H7 (cell line): Measurements from ENCODE around the gene PLA2G4E. TPM values are rescaled to one million over a fixed set of nuclear protein-coding genes. Genes with fewer than 3 reads are reported as not detected.
A peak's percentile ranks its signal among the peaks of the same experiment; 100 is the strongest.

Experiments used
- DNase-seq: peaks from one replicate; pipeline ENCODE4 v3.0.0; 2012
- H3K27me3 ChIP-seq: 2 replicates; pipeline ENCODE4 v1.6.0; 2011; ENCODE audit warnings: mild to moderate bottlenecking, low read length; ENCODE audit not compliant: control insufficient read depth, insufficient read depth
- H3K36me3 ChIP-seq: replicated peaks from 2 replicates; pipeline ENCODE4 v1.5.1; 2011; ENCODE audit warnings: low read length; ENCODE audit not compliant: control insufficient read depth, insufficient read depth
- H3K4me3 ChIP-seq: 2 replicates; pipeline ENCODE4 v1.5.1; 2011; ENCODE audit warnings: low read depth, mild to moderate bottlenecking, control low read depth, low read length, moderate library complexity; ENCODE audit not compliant: insufficient read depth
- total RNA-seq: library from RNA; depleted of rRNA; stranded (reverse); fragments of >200 nt; shearing (Covaris generic); gene quantifications from 2 replicates; pipeline ENCODE4 v1.2.3, GENCODE V29; 2014

Gene PLA2G4E
- total RNA-seq, 1 experiment from 2014 or later: not detected

DNA sequence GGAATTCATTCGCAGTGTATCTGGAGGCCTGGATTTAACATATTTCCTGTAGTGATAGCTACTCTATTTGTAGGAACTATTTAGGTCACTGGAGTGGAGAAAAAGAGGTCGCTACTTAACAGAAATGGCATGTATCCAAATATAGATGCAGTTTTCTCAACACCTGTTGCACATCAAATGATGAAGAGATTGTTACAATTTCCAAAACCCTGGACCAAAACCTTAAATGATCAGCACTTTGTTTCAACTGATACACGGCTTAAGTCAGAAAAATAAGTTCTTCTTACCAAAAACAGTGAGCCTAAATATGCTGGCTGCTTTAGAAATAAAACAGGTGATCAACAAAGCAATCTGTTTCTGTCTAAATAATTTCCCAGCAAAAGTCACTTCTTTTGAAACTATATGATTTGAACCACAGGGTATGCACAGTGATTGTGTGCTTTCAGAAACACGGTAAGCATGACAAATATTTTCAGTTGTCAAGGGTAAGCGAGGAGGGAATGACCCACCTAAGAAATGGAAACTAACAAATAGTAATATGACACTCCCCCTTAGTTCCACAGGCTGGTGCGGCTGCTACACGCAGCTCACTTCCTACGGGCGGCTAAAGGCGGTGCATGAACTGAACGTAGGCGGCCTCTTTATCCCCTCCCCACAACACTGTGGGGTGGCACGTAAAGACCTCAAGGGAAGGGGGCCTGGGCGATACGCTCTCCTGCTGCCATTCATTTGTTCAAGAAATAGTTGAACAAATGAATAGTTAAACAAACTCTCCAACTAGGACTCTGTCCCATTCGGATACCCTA lies 49.5 kb downstream of the PLA2G4E start:
- peak; percentile 78 for DNase-seq
- Histone ChIP-seq H3K27me3 (no peaks in the 10 kb centered on the region), H3K4me3 (peak overlapping the region; percentile 99), H3K36me3 (no peaks in the 10 kb centered on the region)

DNA sequence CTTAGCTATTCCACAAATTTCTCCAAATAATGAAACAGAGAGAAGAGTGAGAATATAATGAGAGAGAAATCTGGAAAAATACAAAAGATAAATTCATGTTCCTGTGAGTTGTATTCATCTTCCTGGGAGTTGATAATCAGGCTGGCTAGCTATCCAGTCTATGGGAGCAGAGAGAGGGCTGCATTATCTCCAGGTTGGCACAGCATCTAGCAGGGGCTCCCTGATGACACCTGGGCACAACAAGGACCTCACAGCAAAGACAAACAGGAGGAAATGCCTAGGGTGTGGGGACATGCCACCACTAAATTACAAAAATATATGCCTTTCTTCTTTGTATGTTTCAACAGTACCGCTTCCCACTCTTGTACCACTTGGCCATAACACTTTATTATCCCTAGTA lies 50.4 kb downstream of the PLA2G4E start:
- no peak for DNase-seq
- Histone ChIP-seq H3K27me3 (no peaks in the 10 kb centered on the region), H3K36me3 (no peaks in the 10 kb centered on the region), H3K4me3 (no peak overlapping the region)

GRCh38 chr15:41969851-41970431 lies 50.9 kb downstream of the PLA2G4E start:
- H3K27me3 ChIP-seq: no peaks in the 10 kb centered on the region
- H3K4me3 ChIP-seq: no peak overlapping the region
- DNase-seq: no peak
- no peaks in the 10 kb centered on the region for H3K36me3 ChIP-seq

- no peak for DNase-seq
- Histone ChIP-seq H3K36me3 (no peaks in the 10 kb centered on the region), H3K27me3 (no peaks in the 10 kb centered on the region), H3K4me3 (no peak overlapping the region)
These were observed 52.1 kb downstream of the PLA2G4E start for GRCh38 chr15:41968701-41969100.

DNA sequence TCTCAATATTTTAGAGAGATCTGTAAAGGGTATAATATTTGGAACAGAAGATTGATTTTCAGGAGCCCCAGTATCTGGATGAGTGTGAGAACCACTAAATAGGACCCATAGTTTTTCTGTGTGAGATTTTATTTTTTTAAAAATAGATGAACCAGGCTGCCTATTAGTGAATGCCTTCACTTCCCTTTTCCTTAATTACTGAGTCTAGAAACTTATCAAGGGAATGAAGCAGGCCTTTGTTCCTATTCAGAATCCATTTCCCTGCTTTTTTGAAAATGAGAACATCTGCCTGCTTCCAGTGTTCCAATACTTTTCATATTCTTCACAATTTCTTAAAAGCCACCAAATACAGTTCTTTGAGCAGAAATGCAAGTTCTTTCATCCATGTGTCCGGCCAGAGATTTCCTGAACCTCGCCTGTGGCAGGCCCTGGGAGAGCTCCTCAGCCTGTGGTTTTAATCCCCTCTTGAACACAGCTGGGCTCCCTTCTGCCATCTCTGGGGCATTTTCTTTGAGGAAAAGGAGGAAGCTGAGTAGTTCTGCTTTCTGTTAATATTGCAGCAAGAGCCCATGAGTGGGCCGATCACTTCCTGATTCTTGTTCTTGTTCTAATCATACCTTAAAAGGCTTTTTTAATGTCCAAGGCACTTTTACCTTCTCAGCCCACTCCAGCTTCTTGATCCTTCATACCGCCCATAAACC lies 53.2 kb downstream of the PLA2G4E start:
- Histone ChIP-seq H3K4me3 (no peak overlapping the region), H3K27me3 (no peaks in the 10 kb centered on the region), H3K36me3 (no peaks in the 10 kb centered on the region)
- DNase-seq: no peak

DNA sequence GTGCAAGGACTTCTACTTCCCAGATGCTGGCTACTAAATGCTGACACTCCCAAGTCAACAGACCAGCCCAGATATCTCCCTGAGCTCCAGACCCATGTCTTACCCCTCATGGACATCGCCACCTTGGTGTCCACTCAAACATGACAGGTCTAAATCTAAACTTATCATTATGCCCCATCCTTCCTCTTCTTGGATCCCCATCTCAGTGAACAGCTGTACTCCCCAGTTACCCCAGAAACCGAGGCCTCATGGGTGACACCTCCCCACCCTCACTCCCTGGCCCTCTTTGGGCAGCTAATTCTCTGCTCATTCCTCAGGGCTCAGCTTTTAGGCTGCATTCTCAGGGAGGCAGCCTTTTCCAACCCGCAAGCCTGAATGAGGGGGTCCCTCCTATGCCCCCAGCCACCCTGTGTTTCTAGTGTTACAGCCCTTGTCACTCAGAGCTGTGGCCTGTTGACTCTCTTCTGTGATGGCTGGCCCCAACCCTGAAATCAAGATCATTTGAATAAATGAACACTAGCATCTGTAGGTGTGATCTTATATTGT lies 53.8 kb downstream of the PLA2G4E start:
- Histone ChIP-seq H3K36me3 (no peaks in the 10 kb centered on the region), H3K27me3 (no peaks in the 10 kb centered on the region), H3K4me3 (no peak overlapping the region)
- no peak for DNase-seq

DNA sequence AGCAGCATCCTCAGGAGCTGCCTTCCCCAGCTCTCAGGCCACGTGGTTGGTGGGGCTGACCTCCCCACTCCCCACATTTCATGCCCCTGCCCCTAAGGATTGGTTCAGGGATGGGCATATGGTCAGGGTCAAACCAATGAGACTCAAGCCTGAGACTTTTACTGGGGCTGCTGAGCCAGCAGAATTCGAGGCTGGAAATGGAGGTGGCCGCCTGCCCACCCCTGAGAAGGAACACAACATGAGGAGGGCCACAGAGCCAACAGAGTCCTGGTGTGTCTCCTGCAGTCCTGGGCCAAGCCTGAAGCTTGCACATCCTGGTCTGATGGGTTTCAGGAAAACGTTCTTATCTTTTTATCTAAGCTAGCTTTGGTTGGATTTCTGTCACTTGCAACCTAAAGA lies 54.4 kb downstream of the PLA2G4E start:
- DNase-seq: no peak
- H3K36me3 ChIP-seq: no peaks in the 10 kb centered on the region

GRCh38 chr15:41965441-41966413 lies 55.1 kb downstream of the PLA2G4E start:
- no peak for DNase-seq
- Histone ChIP-seq H3K27me3 (no peaks in the 10 kb centered on the region), H3K4me3 (no peak overlapping the region), H3K36me3 (no peaks in the 10 kb centered on the region)

More for the DNA sequence above, 54.4 kb downstream of the PLA2G4E start:
- Histone ChIP-seq H3K27me3 (no peaks in the 10 kb centered on the region), H3K4me3 (no peak overlapping the region)

DNA sequence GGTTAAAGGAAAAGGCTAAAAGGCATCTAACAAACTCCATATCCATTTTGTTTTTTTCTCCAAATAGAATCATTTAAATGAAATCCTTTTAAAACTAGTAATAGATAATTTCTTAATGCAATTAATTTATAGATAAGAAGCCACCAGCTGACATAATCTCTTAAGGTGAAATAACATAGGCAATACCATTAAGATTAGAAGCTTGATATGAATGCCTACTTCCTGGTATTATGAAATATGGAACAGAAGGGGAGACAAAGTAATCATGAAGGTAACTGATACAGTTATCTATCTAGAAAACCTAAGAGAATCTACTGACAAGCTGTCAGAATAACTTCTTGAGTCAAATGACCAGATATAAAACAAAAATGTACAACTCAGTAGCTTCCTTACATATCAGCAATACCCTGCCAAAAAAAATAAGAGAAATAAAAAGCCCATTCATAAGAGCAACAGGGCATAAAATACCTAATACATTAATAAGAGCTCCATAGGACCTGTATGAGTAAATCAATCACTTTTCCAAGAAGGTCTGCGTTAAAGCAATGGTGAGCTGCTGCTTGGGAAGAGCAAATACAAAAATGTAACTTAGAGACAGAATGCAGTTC lies 59.1 kb downstream of the PLA2G4E start:
- DNase-seq: no peak
- Histone ChIP-seq H3K36me3 (no peaks in the 10 kb centered on the region), H3K27me3 (no peaks in the 10 kb centered on the region), H3K4me3 (no peak overlapping the region)

DNA sequence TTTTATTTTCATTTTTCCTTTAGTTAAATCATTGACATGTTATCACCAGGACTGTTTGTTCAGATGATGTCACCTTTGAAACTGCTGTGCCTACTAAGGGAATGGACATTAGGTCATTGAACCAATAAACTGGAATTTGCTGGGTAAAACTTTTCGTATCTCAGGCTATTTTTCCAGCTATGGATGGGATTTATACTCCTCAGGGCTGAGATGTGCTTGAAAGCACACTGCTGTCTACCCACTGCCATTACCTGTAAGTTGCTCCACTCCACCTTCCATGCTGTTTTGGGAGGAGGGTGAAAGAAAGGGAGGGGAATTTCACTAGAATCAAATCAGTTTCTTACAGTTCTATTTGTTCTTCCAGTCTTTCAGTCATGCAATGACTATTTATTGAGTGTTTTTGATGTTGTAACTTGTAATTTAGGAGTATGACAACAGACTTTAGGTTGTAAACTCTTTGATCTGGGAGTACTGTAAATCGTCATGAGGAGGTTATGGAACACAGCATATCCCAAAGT lies 59.8 kb downstream of the PLA2G4E start:
- no peak for DNase-seq
- H3K4me3 ChIP-seq: no peak overlapping the region
- no peaks in the 10 kb centered on the region for H3K27me3 ChIP-seq
- no peaks in the 10 kb centered on the region for H3K36me3 ChIP-seq

DNA sequence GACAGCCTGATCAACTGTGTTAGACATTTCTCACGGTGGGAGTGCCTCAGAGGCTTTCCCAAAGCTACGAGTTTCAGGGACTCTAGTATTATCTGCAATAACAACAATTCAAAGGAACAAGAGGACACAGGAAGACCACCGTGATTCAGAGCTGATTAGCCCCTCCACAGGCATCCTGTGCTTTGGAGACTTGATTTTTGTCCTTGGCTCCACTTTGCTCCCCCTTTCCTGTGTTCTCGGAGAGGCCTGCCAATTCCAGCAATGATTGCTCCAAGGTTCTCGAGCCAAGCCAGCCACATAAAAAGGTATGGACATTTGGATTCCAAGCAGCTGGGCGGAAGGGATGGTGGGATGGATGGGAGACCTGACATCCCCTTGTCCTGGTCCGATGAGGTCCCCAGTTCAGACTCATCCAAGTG lies 62.8 kb downstream of the PLA2G4E start:
- Histone ChIP-seq H3K4me3 (no peak overlapping the region), H3K36me3 (peaks cover 7% of the 10 kb centered on the region), H3K27me3 (no peaks in the 10 kb centered on the region)
- DNase-seq: no peak

- no peak for DNase-seq
- no peak overlapping the region for H3K4me3 ChIP-seq
These were observed 63.6 kb downstream of the PLA2G4E start for GRCh38 chr15:41957021-41957897.

More at GRCh38 chr15:41957021-41957897, 63.6 kb downstream of the PLA2G4E start:
- Histone ChIP-seq H3K36me3 (peaks cover 11% of the 10 kb centered on the region), H3K27me3 (no peaks in the 10 kb centered on the region)
